Stimulated activated CD8-positive, alpha-beta memory T cell treated with anti-CD3 and anti-CD28 coated beads, Interleukin-7, amount 100 ng/mL, for 1 hour (primary cell): ENCODE results near the gene GHRHR.

Experiments
- DNase-seq, 2 donors: peaks; one replicate each; pipeline ENCODE4 v3.0.0-alpha.2; 2020; ENCODE audit warnings: low read depth in 2 of 2

GHRHR gene

DNA sequence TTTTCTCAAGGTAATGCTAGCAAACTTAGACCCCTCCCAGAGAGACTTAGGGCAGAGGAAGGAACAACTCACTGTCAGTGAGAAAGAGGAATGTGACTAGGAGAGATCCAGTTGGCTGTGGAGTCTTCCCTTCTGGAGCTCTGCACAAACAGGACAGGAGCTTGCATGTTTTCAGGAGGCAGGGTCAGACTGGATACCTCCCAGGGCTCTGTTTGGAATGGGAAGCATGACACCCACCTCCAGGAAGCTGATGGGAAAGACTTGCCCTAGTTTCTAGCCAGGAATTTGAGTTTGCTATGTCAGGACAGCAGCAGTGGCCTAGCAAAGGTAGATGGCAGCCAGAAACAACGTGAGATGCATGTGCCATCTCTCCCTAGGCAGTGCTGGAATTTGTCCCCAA lies 40.6 kb downstream of the GHRHR start:
- no peak for DNase-seq

DNA sequence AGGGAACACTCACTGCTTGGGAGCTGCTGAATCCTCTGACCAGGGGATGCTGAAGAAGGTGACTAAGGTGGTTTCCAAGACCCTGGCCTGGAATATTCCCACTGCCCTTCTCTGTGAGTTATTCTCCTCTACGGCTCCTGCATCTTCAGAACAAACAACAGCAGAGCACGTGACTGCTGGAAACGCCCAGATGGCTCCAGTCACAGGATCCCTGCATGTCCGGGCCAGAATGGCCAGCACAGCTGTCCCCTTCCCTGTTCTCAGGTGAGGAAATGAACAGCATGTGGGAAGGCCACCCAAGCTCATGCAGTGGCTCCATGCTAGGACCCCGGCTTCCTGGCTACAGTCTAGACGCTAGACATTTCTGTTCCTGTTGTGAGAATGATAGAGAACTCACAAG lies 43.1 kb downstream of the GHRHR start:
- DNase-seq, result no peak

DNA sequence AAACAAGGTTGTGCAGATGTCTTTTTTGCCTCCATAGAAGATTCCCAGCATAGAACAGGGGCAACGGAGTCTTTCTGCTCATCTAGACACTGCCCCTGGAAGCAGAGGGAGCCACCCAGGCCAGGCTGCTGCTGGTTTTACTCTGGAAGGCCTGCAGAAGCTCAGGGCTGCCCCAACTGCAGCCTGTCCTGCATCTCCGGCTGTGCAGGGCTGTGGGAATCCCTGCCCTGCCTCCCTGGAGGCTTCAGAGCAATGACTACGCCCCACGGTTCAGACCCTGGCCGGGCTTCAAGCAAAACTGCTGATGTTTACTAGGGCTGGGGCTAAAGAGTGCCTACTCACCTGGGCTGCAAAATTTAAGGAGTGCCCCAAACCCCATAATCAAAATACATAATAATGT lies 43.9 kb downstream of the GHRHR start:
- no peak for DNase-seq

DNA sequence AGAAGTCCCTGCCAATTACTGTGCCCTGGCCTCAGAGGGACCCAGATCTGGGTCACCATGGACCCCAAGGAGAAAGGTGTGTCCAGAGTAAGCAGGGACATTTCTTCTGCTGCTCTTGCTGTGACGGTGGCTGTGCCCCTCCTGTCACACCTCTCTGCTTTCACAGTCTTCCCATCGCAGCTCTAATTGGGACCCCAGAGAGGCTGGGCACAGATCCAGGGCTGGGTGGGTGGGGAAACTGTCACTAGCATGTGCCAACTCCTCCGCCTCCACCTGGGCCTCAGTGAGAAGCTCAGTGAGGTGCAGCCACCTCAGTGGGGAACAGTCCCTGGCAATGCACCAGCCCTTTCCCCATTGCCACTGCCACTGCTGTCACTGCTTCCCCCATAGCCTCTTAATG lies 51.1 kb downstream of the GHRHR start:
- no peak for DNase-seq

DNA sequence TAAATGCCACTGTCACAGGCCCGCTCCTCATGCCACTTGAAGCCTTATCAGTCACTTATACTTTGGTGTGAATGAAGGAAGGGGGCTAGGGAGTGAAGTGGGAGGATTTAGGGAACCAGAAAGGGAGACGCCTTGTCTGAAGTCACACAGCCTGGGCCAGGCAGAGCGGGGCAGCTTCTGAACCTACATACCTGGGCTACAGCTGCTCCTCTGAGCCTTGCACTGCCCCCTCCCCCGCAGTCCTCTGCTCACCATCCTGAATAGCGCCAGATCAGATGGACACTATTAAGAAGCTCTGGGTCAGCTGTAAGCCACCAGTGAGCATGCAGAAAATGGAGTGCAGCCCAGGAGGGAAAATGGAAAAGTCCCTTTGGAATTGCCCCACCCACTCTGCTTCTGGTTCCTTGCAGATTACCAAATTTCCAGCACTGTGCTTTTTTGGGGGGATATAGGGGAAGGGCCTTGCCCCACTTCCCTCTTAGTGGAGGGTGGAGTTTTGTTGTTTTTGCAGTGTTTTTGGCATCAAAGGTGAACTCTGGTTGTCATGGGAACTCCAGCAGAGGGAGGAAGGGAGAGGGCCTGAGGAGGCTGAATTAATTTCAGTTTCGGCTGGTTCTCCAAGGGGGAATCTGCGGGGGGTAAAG lies 53.4 kb downstream of the GHRHR start:
- DNase-seq, result no peak

DNA sequence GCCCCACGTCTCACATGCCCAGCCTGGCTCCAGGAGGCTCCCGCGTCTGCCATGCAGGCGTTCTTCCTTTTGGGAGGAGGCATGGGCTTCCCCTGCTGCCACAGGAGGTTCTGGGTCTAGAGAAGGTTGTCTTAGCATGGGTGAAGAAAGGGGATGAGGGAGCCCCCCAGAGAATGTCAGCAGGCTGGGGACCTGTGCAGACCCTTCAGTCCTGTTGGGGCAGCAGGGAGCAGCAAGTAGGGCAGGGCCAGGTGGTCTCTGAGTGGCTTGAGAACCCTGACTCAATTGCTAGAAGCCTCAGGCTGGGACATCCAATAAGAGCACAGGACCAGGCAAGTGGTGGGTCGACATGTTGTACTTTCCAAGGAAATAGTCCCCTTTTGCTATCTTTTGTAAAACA lies 54.0 kb downstream of the GHRHR start:
- DNase-seq, result no peak

DNA sequence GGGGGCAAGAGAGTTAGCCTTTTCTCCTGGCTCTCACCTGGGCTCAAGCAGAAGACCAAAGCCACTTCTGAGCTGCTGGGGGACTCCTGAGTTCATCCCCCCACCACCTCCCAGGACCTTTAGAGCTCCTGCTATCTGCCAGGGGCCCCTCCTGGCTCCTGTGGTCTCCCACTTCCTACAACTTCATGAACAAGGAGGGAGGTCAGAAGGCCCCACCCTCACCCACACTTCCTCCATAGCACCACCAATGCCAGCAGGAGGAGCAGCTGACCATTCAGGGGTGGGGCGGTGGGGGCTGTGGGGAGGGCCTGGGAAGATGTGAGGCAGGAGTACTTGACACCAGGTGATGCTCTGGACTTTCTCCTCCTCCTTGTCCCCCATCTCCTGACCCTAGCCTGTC lies 55.8 kb downstream of the GHRHR start:
- DNase-seq, result no peak

DNA sequence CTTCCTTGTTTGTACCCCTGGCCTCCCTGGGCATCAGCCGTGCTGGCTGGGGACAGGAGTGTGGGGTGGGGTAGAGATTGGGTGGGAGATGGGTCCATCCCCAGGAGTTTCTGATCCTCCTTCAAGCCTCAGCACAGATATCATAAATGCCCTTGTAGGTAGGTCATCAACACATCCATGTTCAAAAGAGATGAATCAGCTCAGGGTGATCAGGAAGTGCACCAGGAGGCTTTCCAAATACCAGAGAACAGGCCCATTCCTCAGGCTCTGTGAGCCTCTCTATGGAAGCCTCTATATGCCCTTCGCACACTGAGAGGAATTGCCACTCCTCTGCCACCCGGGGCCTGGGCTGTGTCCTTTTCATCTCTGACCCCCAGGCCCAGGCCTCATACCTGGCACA lies 56.4 kb downstream of the GHRHR start:
- DNase-seq, result no peak

DNA sequence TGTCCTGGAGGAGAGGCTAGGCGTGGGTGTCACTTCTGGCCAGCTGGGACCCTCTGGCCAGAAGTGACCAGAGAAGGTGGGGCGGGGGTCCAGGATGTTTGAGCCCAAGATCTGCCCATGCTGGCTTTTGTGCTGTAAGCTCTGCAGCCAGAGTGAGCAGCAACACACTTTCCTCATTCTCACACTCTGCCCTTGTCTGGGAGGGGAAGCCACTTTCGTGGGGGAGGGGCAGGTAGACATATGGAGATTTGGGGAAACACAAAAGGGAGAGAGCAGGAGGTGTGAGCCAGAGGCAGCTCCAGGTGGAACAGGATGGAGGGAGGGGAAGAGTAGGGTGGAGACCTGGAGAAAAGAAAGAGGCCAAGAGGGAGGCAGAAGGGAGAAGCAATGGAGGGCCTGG lies 56.9 kb downstream of the GHRHR start:
- DNase-seq, result no peak

DNA sequence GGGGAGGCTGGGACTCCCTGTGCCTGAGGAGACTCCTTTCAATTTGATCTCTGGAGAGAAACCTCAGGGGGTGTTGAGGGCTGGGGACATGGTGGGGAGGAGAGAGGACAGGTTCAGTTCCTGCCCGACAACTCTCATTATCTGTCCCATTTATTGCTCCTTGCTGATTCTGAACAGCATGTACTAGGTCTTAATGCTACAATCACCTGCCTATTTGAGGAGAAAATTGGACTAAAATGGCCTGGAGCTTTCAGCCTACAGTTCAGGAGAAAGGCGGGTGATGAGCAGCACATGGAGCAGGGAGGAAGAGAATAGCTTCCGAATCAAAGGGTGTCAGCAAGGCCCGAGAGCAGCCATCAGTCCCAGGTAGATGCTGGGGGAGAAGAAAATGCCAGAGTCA lies 58.4 kb downstream of the GHRHR start:
- DNase-seq, result no peak

DNA sequence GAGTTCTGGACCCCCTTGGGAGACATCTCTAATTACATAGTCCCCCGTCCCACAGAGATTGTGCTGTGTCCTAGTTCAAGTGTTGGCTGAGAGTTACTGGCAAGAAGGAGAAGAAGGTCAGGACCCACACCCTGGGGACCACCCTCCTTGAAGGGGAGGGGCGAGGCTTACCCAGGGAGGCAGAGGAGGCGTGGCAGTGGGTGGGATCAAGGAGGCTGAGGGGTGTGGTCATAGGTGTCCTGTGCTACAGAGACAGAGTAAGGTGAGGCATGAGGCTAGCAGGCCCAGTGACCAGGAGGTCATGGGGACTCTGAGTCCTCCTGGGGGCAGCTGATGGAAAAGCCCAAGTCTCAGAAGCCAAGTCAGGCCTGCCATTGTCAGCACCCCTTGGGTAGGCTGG lies 59.0 kb downstream of the GHRHR start:
- no peak for DNase-seq

DNA sequence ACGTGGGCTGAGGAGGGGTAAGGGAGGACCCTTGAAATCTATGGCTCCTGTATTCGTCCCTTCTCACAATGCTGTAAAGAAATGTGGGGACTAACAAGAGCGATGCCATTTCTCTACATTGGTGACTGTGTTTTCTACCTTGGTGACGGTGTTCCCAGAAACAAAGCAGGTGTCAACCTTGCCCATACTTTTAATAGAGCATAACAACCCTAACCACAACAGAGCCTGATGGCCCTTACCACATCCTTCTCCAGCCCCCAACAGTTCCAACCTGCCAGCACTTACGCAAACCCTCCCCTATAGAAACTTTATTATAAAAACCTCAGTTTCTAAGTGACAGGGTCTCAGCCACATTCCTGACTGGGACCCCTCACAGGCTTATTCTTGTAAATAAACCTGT lies 60.1 kb downstream of the GHRHR start:
- DNase-seq, result no peak

DNA sequence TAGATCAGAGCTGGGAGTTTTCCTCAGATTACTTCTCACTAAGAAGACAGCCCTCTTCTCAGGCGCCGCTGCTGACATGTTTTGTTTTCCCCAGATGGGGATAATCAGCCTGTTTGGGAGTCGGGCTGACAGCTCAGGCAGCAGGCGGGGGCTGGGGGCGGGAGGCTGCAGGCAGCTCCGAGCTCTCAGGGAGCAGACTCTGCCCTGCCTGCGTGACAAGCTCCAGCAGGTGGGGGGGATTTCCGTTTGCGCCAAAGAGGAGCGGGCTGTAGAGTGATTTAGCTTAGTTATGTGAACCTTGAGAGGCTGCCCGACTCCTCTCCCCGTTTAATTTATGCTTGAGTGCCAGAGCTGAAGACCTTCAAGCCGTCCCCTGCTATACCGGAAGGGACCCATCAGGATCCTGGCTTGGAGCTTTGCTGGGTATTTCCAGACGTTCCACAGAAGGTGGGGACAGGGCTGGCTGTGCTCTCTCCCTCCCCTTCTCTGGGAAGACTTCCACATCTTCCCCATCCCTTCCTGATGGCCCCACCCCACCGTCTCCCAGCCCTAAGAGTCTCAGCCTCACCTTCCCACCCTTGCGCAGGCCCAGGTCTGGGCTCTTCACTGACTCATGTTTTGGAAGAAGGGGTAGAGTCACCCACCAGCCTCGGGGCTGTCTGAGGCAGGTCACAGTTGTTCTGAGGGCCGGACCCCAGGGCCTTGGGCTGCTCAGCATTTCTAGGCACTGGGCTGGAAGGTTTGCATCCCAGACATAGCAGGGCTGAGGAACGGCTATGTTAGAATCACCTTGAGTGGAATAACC lies 63.6 kb downstream of the GHRHR start:
- no peak for DNase-seq

DNA sequence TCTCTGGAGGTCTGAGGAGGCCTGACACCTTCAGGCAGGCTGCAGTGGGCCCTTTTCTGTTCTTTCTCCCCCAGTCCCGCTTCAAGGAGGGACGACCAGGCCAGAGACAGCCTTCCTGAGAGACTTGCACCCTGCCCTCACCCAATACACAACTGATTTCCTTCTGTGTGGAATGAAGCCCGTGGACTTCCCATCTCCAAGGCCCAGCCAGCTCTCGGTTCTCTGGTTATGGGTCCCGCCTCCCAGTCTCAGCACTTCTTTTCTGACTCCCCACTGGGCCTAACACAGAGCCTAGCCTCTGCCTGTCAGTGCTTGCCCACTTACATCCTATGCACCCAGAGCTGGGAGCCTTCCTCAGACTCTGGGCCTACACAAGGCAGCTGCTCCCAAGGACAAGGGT lies 64.3 kb downstream of the GHRHR start:
- no peak for DNase-seq

DNA sequence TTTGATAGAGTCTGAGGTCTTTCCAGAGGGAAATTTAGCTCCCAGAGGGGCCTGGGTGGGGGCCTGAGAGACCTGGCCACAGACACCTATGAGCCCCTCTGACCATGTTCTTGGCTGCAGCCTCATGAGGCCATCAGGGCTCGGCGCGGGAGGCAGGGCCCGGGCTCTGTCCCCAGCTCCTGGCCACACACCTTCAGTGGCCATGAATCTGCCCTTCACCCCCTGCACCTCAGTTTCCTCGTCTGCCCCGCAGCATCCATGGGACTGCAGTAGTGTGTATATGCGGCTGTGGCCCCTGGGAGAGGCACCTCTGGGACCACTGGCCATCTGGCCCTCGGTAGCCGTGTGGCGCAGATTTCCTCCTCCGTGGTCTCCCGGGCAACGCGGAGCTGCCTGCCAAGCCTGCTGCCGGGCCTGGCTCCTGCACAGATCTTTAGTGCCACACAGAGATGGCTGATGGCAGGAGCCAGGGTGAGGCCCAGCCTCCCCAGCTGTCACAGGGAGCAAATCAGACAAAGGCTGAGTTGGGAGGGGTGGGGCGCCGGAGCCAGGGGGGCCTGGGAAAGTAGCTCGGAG lies 64.8 kb downstream of the GHRHR start:
- DNase-seq, result no peak
